ENCODE data around the gene CCL26. TPM values are rescaled to one million over a fixed set of nuclear protein-coding genes. Genes with fewer than 3 reads are reported as not detected.

Gene CCL26
- total and polyA plus RNA-seq, 2 experiments from 2014 or later = not detected

DNA sequence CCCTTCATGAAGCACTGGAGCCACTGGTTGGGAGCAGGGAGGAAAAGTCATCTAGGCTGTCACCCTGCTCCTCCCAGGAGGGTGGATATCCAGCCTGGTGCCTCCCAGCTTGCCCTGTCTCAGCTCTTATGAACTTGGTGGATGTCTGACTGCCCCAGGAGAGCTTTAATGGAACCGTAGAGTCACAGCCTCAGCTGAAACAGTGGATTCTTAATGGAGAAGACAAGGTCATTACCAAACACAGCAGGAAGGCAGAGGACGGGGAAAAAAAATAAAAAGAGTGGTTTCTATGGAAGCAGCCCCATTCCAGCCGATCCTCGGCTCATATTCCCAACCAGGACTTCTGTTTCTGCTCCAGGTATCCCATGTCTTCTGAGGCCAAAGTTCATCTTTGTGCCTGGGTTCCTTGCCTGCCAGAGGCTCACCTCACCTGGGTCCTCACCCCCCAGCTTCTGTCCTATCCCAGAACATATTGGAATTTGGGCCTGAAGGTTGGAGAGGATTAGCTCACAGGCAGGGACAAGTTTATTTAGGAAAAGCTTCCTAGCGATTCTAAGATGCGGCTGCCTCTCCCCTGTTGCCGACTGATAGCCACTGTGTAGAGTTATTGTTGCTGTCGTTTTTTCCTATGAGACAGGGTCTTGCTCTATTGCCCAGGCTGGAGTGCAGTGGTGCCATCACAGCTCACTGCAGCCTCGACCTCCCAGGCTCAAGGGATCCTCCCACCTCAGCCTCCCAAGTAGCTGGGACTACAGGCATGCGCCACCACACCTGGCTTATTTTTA is 15.6 kb downstream of the CCL26 start:
- peaks cover 3% of the 10 kb centered on the region for H3K4me1 ChIP-seq (ENCODE audit: low read depth)
- H3K36me3 ChIP-seq = no peaks in the 10 kb centered on the region
- TF ChIP-seq, protein P1, sequence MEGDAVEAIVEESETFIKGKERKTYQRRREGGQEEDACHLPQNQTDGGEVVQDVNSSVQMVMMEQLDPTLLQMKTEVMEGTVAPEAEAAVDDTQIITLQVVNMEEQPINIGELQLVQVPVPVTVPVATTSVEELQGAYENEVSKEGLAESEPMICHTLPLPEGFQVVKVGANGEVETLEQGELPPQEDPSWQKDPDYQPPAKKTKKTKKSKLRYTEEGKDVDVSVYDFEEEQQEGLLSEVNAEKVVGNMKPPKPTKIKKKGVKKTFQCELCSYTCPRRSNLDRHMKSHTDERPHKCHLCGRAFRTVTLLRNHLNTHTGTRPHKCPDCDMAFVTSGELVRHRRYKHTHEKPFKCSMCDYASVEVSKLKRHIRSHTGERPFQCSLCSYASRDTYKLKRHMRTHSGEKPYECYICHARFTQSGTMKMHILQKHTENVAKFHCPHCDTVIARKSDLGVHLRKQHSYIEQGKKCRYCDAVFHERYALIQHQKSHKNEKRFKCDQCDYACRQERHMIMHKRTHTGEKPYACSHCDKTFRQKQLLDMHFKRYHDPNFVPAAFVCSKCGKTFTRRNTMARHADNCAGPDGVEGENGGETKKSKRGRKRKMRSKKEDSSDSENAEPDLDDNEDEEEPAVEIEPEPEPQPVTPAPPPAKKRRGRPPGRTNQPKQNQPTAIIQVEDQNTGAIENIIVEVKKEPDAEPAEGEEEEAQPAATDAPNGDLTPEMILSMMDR (IDR thresholded peaks at IDR 0.05; ENCODE audit: low read depth, low read length) = no peak
- no peak overlapping the region for H3K4me3 ChIP-seq
- no peak overlapping the region for H3K27ac ChIP-seq
- H3K27me3 ChIP-seq = no peaks in the 10 kb centered on the region
- H3K9me3 ChIP-seq (ENCODE audit: low read depth) = no peaks in the 10 kb centered on the region
- no peak for DNase-seq (ENCODE audit: low read depth in 1 of 2, low spot score in 1 of 2)

GRCh38 chr7:75743455-75743859 is 28.6 kb downstream of the CCL26 start:
- no peaks in the 10 kb centered on the region for H3K27me3 ChIP-seq
- no peak overlapping the region for H3K4me3 ChIP-seq
- H3K36me3 ChIP-seq = no peaks in the 10 kb centered on the region
- no peak overlapping the region for H3K27ac ChIP-seq
- DNase-seq (ENCODE audit: low read depth in 1 of 2, low spot score in 1 of 2) = peak in 1 of 2 donors; percentile 52
- TF ChIP-seq, protein P1 (IDR thresholded peaks at IDR 0.05; ENCODE audit: low read depth, low read length) = no peak
- no peaks in the 10 kb centered on the region for H3K9me3 ChIP-seq (ENCODE audit: low read depth)
- H3K4me1 ChIP-seq (ENCODE audit: low read depth) = no peaks in the 10 kb centered on the region

GRCh38 chr7:75740846-75741497 is 31.0 kb downstream of the CCL26 start:
- TF ChIP-seq, protein P1 (IDR thresholded peaks at IDR 0.05; ENCODE audit: low read depth, low read length) = no peak
- H3K36me3 ChIP-seq = no peaks in the 10 kb centered on the region
- no peak overlapping the region for H3K4me3 ChIP-seq
- no peaks in the 10 kb centered on the region for H3K4me1 ChIP-seq (ENCODE audit: low read depth)
- no peaks in the 10 kb centered on the region for H3K9me3 ChIP-seq (ENCODE audit: low read depth)
- DNase-seq (ENCODE audit: low read depth in 1 of 2, low spot score in 1 of 2) = peak in 1 of 2 donors; percentile 67
- no peak overlapping the region for H3K27ac ChIP-seq
- no peaks in the 10 kb centered on the region for H3K27me3 ChIP-seq

DNA sequence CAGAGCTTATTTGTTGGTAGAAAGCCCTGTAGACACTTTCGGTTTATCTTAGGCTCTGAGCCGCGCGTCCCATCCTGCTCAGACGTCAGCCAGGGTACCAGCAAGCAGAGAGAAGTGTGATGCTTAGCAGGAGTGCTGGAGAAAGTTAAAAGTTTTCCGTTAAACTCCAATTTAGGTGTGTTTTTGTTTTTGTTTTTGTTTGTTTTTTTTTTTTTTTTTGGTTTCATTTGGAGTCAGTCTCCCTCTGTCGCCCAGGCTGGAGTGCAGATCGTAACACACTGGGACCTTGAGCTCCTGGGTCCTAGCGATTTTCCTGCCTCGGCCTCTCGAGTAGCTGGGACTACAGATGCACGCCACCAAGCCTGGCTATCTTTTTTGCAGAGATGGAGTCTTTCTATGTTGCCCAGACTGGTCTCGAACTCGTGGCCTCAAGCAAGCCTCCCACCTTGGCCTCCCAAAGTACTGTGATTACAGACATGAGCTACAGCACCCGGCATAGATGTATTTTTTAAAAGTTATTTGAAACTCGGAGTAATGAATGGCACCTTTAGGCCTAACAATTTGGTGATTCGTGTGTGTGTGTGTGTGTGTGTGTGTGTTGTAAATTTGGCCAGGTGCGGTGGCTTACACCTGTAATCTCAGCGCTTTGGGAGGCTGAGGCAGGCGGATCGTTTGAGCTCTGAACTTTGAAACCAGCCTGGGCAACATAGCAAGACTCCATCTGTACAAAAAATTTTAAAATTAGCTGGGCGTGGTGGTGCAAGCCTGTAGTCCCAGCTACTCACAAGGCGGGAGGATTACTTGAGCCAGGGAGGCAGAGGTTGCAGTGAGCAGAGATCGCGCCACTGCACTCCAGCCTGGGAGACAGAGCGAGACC is 32.0 kb downstream of the CCL26 start:
- TF ChIP-seq, protein P1 (IDR thresholded peaks at IDR 0.05; ENCODE audit: low read depth, low read length) = no peak
- H3K4me3 ChIP-seq = peak overlapping the region; percentile 44
- H3K9me3 ChIP-seq (ENCODE audit: low read depth) = no peaks in the 10 kb centered on the region
- no peaks in the 10 kb centered on the region for H3K36me3 ChIP-seq
- H3K4me1 ChIP-seq (ENCODE audit: low read depth) = peaks cover 1% of the 10 kb centered on the region
- H3K27me3 ChIP-seq = no peaks in the 10 kb centered on the region
- H3K27ac ChIP-seq = peak overlapping the region; percentile 13
- DNase-seq (ENCODE audit: low read depth in 1 of 2, low spot score in 1 of 2) = peak in 1 of 2 donors; percentile 82
